Measurements from ENCODE around the gene CORO2A. TPM values are rescaled to one million over a fixed set of nuclear protein-coding genes. Genes with fewer than 3 reads are reported as not detected.
A peak's percentile ranks its signal among the peaks of the same experiment; 100 is the strongest.

The CORO2A gene, protein sequence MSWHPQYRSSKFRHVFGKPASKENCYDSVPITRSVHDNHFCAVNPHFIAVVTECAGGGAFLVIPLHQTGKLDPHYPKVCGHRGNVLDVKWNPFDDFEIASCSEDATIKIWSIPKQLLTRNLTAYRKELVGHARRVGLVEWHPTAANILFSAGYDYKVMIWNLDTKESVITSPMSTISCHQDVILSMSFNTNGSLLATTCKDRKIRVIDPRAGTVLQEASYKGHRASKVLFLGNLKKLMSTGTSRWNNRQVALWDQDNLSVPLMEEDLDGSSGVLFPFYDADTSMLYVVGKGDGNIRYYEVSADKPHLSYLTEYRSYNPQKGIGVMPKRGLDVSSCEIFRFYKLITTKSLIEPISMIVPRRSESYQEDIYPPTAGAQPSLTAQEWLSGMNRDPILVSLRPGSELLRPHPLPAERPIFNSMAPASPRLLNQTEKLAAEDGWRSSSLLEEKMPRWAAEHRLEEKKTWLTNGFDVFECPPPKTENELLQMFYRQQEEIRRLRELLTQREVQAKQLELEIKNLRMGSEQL
- total RNA-seq (10 to 100 TPM in 1 of 7 donors, 1 to 10 TPM in 6; 5.1 to 11.0 (median 6.8) TPM), polyA plus RNA-seq (1 to 10 TPM; 1.3 to 2.2 (median 1.7) TPM)
- long read RNA-seq, donor 1, result 0 reads
- long read RNA-seq, donor 2, result 0 reads

DNA sequence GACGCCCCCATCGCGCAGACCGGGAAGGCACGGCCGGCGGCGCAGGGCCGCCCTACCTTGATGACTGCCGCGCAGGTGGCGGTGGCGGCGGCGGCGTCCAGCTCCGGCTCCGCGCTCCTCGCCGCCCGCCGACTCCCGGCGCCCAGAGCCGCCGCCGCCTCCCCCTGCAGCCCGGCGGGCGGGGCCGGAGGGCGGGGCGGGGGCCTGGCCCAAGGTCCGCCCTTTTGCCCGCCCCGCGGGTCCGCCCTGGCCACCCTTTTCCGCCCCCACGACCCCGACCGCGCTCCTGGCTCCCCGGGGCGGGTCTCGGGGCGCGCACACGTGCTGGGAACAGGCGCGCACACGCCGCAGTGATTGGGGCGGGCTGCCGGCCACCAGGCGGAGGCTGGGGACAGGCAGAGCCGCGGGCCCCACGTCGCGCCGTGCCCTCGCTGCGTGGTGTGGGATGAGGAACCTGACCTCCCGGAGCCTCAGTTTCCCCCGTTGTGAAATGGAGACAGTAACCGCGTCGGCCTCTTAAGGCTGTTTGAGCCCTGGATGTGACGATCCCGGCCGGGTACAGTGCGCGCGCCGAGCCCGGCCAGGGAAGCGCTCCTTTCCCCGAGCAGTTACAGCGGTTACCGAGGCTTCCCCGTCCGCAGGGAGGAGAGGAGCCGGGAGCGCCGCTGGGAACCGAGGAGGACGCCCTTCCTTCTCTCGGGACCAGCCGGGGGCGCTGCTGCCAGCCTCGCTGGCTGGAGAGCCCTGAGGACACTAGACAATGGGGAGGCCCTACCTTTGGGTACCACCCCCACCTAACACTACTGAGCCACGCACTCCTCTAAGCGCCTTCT lies at the start of gene CORO2A:
Gene CORO2A (minus strand): TSS at position 135 of the 833 bp plus-strand sequence. CDS start 34,977 bp downstream, outside the sequence.
- H3K27ac ChIP-seq, result peak within 1 kb of the TSS in 7 of 8 donors; percentile 47 to 85 (median 77)
- 0 to 2% (median 1%) methylated on average over 11 to 95 of the region's 95 CpGs for WGBS, 5 donors
- intact Hi-C loops (cut with DNase I; ENCODE audit: low total_unique reads), result loop anchor here (10.0 kb wide), 1 partner anchor 118 kb away; no protein-coding TSS in a partner anchor
- H3K27me3 ChIP-seq (replicated peaks in 1 of 7), result no peaks in the 10 kb centered on the region
- peak within 1 kb of the TSS; percentile 49 to 83 (median 73) for H3K4me3 ChIP-seq
- peaks cover 0 to 11% (median 0%) of the 10 kb centered on the region in 6 donors for H3K36me3 ChIP-seq
- DNase-seq, result peak; percentile 93
- H3K9me3 ChIP-seq, result no peaks in the 10 kb centered on the region
- peaks cover 2 to 35% (median 21%) of the 10 kb centered on the region in 6 donors for H3K4me1 ChIP-seq
- TF ChIP-seq POLR2AphosphoS5 (IDR thresholded peaks at IDR 0.05) (peak; percentile 82 to 83 (median 83)), POLR2A (IDR thresholded peaks at IDR 0.05) (no peak)
- TF ChIP-seq, protein P1, sequence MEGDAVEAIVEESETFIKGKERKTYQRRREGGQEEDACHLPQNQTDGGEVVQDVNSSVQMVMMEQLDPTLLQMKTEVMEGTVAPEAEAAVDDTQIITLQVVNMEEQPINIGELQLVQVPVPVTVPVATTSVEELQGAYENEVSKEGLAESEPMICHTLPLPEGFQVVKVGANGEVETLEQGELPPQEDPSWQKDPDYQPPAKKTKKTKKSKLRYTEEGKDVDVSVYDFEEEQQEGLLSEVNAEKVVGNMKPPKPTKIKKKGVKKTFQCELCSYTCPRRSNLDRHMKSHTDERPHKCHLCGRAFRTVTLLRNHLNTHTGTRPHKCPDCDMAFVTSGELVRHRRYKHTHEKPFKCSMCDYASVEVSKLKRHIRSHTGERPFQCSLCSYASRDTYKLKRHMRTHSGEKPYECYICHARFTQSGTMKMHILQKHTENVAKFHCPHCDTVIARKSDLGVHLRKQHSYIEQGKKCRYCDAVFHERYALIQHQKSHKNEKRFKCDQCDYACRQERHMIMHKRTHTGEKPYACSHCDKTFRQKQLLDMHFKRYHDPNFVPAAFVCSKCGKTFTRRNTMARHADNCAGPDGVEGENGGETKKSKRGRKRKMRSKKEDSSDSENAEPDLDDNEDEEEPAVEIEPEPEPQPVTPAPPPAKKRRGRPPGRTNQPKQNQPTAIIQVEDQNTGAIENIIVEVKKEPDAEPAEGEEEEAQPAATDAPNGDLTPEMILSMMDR (IDR thresholded peaks at IDR 0.05 in 8 of 11, conservative IDR thresholded peaks at IDR 0.05 in 3 of 11), result peak in 9 of 11 experiments; percentile 15 to 53 (median 33)

DNA sequence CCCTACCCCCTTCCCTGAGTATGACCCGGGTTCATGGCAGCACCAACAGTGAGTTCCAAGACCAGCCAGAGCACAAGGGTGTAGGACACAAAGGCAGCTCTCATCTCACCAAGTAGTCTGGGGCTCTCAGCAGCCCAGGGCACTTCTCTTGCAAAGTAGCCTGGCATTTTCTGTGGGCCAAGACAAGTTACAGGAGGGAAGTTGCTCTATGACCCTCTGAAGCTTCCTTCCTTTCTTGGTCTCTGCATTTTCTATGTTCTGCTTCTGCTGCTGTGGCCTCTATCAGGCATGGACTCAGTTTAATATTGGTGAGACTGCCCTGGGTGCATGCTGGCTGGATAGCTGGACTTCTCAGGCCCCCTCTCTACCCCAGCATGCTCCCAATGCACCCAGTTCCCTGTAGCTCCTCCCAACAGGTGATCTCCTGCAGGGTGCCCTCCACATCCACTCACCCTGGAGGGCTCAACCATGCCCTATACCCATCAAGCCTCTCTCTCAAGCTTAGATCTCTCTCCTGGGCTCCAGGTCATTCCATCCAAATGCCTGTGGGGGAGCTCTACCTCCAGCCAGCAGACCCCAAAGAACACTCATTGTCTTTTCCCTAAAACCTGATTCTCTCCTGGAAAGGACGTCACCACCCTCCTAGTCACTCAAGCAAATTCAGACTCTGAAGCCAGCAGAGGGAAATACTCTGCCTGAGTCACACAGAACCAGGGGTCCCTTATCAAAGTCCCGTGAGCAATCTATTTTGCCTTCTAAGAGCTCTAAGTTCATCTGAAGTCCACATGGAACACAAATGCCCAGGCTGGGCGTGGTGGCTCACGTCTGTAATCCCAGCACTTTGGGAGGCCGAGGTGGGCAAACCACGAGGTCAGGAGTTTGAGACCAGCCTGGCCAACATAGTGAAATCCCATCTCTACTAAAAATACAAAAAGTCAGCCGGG lies 49.2 kb upstream of the CORO2A start:
- WGBS, 5 donors, result 82 to 91% (median 84%) methylated on average over 8 of the region's 8 CpGs
- Histone ChIP-seq H3K36me3 (peaks cover 0 to 54% (median 2%) of the 10 kb centered on the region in 6 donors), H3K27ac (peak overlapping the region in 7 of 8 donors; percentile 4 to 78 (median 62)), H3K4me1 (peaks cover 0 to 49% (median 3%) of the 10 kb centered on the region in 6 donors), H3K9me3 (no peaks in the 10 kb centered on the region), H3K4me3 (no peak overlapping the region), H3K27me3 (replicated peaks in 1 of 7) (no peaks in the 10 kb centered on the region)
- TF ChIP-seq POLR2A (IDR thresholded peaks at IDR 0.05) (no peak), POLR2AphosphoS5 (IDR thresholded peaks at IDR 0.05) (no peak)
- TF ChIP-seq, protein P1 (IDR thresholded peaks at IDR 0.05 in 8 of 11, conservative IDR thresholded peaks at IDR 0.05 in 3 of 11), result no peak
- DNase-seq, result no peak
- intact Hi-C loops (cut with DNase I; ENCODE audit: low total_unique reads), result no loop called here

DNA sequence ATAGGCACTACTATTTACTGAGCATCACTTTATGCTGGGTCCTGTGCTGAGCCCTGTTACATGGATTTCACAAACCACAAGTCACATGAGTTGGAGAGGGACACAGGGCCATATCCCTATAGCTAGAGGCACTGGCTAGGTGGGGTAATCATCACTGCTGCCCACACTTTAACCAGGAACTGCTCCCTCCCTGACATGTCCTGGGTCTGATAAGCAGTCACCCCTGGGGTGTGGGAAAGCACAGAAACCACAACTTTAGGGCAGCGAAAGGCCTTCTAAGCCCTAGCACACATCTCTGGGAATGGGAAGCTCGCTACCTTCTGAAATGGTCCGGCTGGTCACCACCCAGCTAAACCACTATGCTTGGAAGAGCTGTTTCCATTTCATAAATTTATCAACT lies 48.0 kb upstream of the CORO2A start:
- Histone ChIP-seq H3K27me3 (replicated peaks in 1 of 7) (no peaks in the 10 kb centered on the region), H3K4me1 (peaks cover 0 to 46% (median 3%) of the 10 kb centered on the region in 6 donors), H3K27ac (peak overlapping the region in 6 of 8 donors; percentile 4 to 78 (median 63)), H3K9me3 (no peaks in the 10 kb centered on the region), H3K36me3 (peaks cover 0 to 66% (median 2%) of the 10 kb centered on the region in 6 donors), H3K4me3 (no peak overlapping the region)
- no peak for DNase-seq
- 63 to 89% (median 85%) methylated on average over 3 of the region's 3 CpGs for WGBS, 5 donors
- intact Hi-C loops (cut with DNase I; ENCODE audit: low total_unique reads), result no loop called here
- TF ChIP-seq POLR2A (IDR thresholded peaks at IDR 0.05) (no peak), POLR2AphosphoS5 (IDR thresholded peaks at IDR 0.05) (no peak)
- TF ChIP-seq, protein P1 (IDR thresholded peaks at IDR 0.05 in 8 of 11, conservative IDR thresholded peaks at IDR 0.05 in 3 of 11), result no peak

All from spleen (tissue), 13 donors.